Activated T-cell treated with anti-CD3 and anti-CD28 coated beads, Interleukin-2, amount 50 U/mL, for 48 hours (primary cell): ENCODE results near the gene NT5C3A.

Source experiments
- DNase-seq, 2 experiments: peaks; one replicate each; pipeline ENCODE4 v3.0.0-alpha.2; 2020

Gene NT5C3A

GRCh38 chr7:33073243-33073642, 10.7 kb upstream of the NT5C3A start:
- DNase-seq: no peak

GRCh38 chr7:33072471-33072870, 9.9 kb upstream of the NT5C3A start:
- no peak for DNase-seq

- DNase-seq: no peak
Measured at GRCh38 chr7:33070831-33071230, 8.3 kb upstream of the NT5C3A start.

- no peak for DNase-seq
Measured at GRCh38 chr7:33070277-33070676, 7.7 kb upstream of the NT5C3A start.

GRCh38 chr7:33067921-33068320, 5.3 kb upstream of the NT5C3A start:
- DNase-seq: no peak

GRCh38 chr7:33066771-33067170, 4.2 kb upstream of the NT5C3A start:
- DNase-seq: no peak

GRCh38 chr7:33065981-33066380, 3.4 kb upstream of the NT5C3A start:
- no peak for DNase-seq

GRCh38 chr7:33062782-33063443, 337 bp upstream of the NT5C3A start:
- peak; percentile 92 to 94 for DNase-seq

- no peak for DNase-seq
Measured at GRCh38 chr7:33061282-33061937, 1.2 kb downstream of the NT5C3A start.

GRCh38 chr7:33059635-33060034, 2.9 kb downstream of the NT5C3A start:
- no peak for DNase-seq

GRCh38 chr7:33055158-33055557, 7.4 kb downstream of the NT5C3A start:
- DNase-seq: no peak

- no peak for DNase-seq
Measured at GRCh38 chr7:33054261-33054964, 8.2 kb downstream of the NT5C3A start.

- DNase-seq: no peak
Measured at GRCh38 chr7:33053721-33054120, 8.9 kb downstream of the NT5C3A start.

- DNase-seq: no peak
Measured at GRCh38 chr7:33050535-33051318, 11.8 kb downstream of the NT5C3A start.

GRCh38 chr7:33048704-33049103, 13.9 kb downstream of the NT5C3A start:
- no peak for DNase-seq

GRCh38 chr7:33048257-33048656, 14.3 kb downstream of the NT5C3A start:
- DNase-seq: no peak

- no peak for DNase-seq
Measured at GRCh38 chr7:33044986-33045385, 17.6 kb downstream of the NT5C3A start.

- no peak for DNase-seq
Measured at GRCh38 chr7:33044401-33044718, 18.2 kb downstream of the NT5C3A start.

- no peak for DNase-seq
Measured at GRCh38 chr7:33043501-33044400, 18.8 kb downstream of the NT5C3A start.

GRCh38 chr7:33041631-33042428, 20.7 kb downstream of the NT5C3A start:
- no peak for DNase-seq

GRCh38 chr7:33040803-33041516, 21.6 kb downstream of the NT5C3A start:
- DNase-seq: peak; percentile 38 to 57
